ENCODE results near the gene SAG. TPM values are rescaled to one million over a fixed set of nuclear protein-coding genes. Genes with fewer than 3 reads are reported as not detected.

SAG gene
- not detected in 2 replicates for total RNA-seq
- 0.21 TPM in 1 of 2 replicates, not detected in the other for polyA plus RNA-seq

- H3K27me3 ChIP-seq = no peaks in the 10 kb centered on the region
- no peak for TF ChIP-seq CTCF (IDR thresholded peaks at IDR 0.05; ENCODE audit: low read depth, low read length)
- H3K4me3 ChIP-seq = no peak within 1 kb of the TSS
- DNase-seq (ENCODE audit: low read depth in 1 of 2, low spot score in 1 of 2) = no peak
- H3K4me1 ChIP-seq (ENCODE audit: low read depth) = no peaks in the 10 kb centered on the region
- H3K9me3 ChIP-seq (ENCODE audit: low read depth) = no peaks in the 10 kb centered on the region
- H3K36me3 ChIP-seq = no peaks in the 10 kb centered on the region
- H3K27ac ChIP-seq = no peak within 1 kb of the TSS
Measured at GRCh38 chr2:233307565-233307964, at the start of gene SAG. Gene SAG (plus strand): TSS chr2:233307816. CDS start chr2:233309190, 1,374 bp downstream.

GRCh38 chr2:233258211-233258610 is 49.4 kb upstream of the SAG start:
- no peak overlapping the region for H3K27ac ChIP-seq
- H3K27me3 ChIP-seq = no peaks in the 10 kb centered on the region
- DNase-seq (ENCODE audit: low read depth in 1 of 2, low spot score in 1 of 2) = no peak
- no peak overlapping the region for H3K4me3 ChIP-seq
- H3K4me1 ChIP-seq (ENCODE audit: low read depth) = no peaks in the 10 kb centered on the region
- TF ChIP-seq CTCF (IDR thresholded peaks at IDR 0.05; ENCODE audit: low read depth, low read length) = no peak
- H3K36me3 ChIP-seq = peaks cover 23% of the 10 kb centered on the region
- no peaks in the 10 kb centered on the region for H3K9me3 ChIP-seq (ENCODE audit: low read depth)

- Histone ChIP-seq H3K27me3 (no peaks in the 10 kb centered on the region), H3K36me3 (peaks cover 33% of the 10 kb centered on the region)
- TF ChIP-seq CTCF (IDR thresholded peaks at IDR 0.05; ENCODE audit: low read depth, low read length) = no peak
Measured at GRCh38 chr2:233259730-233260129, 47.9 kb upstream of the SAG start.

GRCh38 chr2:233260661-233261060 is 47.0 kb upstream of the SAG start:
- Histone ChIP-seq H3K27me3 (no peaks in the 10 kb centered on the region), H3K27ac (no peak overlapping the region), H3K4me3 (no peak overlapping the region), H3K4me1 (ENCODE audit: low read depth) (no peaks in the 10 kb centered on the region), H3K9me3 (ENCODE audit: low read depth) (no peaks in the 10 kb centered on the region), H3K36me3 (peaks cover 40% of the 10 kb centered on the region)
- no peak for TF ChIP-seq CTCF (IDR thresholded peaks at IDR 0.05; ENCODE audit: low read depth, low read length)
- no peak for DNase-seq (ENCODE audit: low read depth in 1 of 2, low spot score in 1 of 2)

More at GRCh38 chr2:233259730-233260129, 47.9 kb upstream of the SAG start:
- H3K4me1 ChIP-seq (ENCODE audit: low read depth) = no peaks in the 10 kb centered on the region
- no peak overlapping the region for H3K27ac ChIP-seq
- H3K4me3 ChIP-seq = no peak overlapping the region
- no peak for DNase-seq (ENCODE audit: low read depth in 1 of 2, low spot score in 1 of 2)
- no peaks in the 10 kb centered on the region for H3K9me3 ChIP-seq (ENCODE audit: low read depth)

- no peaks in the 10 kb centered on the region for H3K4me1 ChIP-seq (ENCODE audit: low read depth)
- no peak for TF ChIP-seq CTCF (IDR thresholded peaks at IDR 0.05; ENCODE audit: low read depth, low read length)
- H3K9me3 ChIP-seq (ENCODE audit: low read depth) = no peaks in the 10 kb centered on the region
- H3K27me3 ChIP-seq = no peaks in the 10 kb centered on the region
- no peak overlapping the region for H3K4me3 ChIP-seq
- peaks cover 47% of the 10 kb centered on the region for H3K36me3 ChIP-seq
- no peak overlapping the region for H3K27ac ChIP-seq
- no peak for DNase-seq (ENCODE audit: low read depth in 1 of 2, low spot score in 1 of 2)
Measured at GRCh38 chr2:233261819-233262555, 45.6 kb upstream of the SAG start.
